Measurements from ENCODE around the gene RNF224. TPM values are rescaled to one million over a fixed set of nuclear protein-coding genes. Genes with fewer than 3 reads are reported as not detected.

RNF224 gene
- total and polyA plus RNA-seq, 10 of the 15 experiments (the other 5 are each of a cell fraction or from before 2014, with no cell fraction given), result not detected

DNA sequence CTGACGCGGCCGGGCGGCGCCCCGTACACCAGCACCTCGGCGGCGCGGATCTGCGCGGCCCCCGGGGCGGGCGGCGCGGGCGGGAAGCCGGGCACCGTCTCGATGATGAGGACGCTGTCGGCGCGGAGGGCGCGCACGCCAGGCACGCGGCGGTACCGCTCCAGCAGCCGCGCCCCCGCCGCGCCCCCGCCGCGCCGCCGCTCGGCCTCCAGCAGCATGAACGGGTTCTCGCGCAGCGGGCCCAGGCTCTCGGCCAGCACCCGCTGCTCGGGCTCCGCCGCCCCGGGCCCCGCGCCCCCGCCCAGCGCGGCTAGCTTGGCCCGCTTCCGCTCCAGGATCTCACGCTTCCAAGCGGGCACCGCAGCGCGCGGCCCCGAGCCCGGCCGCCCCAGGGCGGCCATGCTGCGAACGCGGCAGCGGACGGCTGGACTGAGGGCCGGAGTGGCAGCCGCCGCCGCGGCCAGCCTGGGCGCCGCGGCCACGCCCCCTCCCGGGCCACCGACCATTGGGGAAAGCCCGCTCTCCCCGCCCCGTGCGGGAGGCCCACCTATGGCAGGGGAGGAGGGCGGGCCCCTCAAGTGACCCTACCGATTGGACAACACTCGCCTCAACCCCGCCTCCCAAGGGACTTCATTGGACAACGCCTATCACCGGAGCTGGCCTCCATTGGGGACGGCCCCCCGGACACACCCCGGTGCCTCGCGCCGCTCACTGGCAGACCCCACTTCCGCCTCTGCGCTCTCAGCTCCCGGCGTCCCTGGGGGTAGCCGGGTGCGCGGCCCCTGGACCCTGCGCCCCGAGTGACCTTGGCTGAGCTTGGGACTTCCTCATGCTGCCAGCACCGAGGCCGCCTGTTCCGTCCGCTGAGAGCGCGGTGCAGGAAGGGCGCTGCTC, 26.7 kb upstream of the RNF224 start, which contains the start of gene TPRN (continued):
- TF ChIP-seq, protein P1, sequence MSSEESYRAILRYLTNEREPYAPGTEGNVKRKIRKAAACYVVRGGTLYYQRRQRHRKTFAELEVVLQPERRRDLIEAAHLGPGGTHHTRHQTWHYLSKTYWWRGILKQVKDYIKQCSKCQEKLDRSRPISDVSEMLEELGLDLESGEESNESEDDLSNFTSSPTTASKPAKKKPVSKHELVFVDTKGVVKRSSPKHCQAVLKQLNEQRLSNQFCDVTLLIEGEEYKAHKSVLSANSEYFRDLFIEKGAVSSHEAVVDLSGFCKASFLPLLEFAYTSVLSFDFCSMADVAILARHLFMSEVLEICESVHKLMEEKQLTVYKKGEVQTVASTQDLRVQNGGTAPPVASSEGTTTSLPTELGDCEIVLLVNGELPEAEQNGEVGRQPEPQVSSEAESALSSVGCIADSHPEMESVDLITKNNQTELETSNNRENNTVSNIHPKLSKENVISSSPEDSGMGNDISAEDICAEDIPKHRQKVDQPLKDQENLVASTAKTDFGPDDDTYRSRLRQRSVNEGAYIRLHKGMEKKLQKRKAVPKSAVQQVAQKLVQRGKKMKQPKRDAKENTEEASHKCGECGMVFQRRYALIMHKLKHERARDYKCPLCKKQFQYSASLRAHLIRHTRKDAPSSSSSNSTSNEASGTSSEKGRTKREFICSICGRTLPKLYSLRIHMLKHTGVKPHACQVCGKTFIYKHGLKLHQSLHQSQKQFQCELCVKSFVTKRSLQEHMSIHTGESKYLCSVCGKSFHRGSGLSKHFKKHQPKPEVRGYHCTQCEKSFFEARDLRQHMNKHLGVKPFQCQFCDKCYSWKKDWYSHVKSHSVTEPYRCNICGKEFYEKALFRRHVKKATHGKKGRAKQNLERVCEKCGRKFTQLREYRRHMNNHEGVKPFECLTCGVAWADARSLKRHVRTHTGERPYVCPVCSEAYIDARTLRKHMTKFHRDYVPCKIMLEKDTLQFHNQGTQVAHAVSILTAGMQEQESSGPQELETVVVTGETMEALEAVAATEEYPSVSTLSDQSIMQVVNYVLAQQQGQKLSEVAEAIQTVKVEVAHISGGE (CRISPR knock-in tag; IDR thresholded peaks at IDR 0.05), result no peak
- peak; percentile 44; the same call in 1 of the 2 replicates for TF ChIP-seq RAD51 (IDR thresholded peaks at IDR 0.05)
- TF ChIP-seq KAT2A (conservative IDR thresholded peaks at IDR 0.05; ENCODE audit: control insufficient read depth, low read depth, low read length), result no peak
- TF ChIP-seq CREM (IDR thresholded peaks at IDR 0.05; ENCODE audit: low read depth), result peak; percentile 40; the same call in 1 of the 2 replicates
- TF ChIP-seq NBN (IDR thresholded peaks at IDR 0.05), result no peak
- TF ChIP-seq NFYB (IDR thresholded peaks at IDR 0.05; ENCODE audit: insufficient read depth, low read depth, low read length), result peak; percentile 98
- TF ChIP-seq, protein P2, sequence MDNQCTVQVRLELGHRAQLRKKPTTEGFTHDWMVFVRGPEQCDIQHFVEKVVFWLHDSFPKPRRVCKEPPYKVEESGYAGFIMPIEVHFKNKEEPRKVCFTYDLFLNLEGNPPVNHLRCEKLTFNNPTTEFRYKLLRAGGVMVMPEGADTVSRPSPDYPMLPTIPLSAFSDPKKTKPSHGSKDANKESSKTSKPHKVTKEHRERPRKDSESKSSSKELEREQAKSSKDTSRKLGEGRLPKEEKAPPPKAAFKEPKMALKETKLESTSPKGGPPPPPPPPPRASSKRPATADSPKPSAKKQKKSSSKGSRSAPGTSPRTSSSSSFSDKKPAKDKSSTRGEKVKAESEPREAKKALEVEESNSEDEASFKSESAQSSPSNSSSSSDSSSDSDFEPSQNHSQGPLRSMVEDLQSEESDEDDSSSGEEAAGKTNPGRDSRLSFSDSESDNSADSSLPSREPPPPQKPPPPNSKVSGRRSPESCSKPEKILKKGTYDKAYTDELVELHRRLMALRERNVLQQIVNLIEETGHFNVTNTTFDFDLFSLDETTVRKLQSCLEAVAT (IDR thresholded peaks at IDR 0.05), result no peak
- no peak for TF ChIP-seq HDAC6 (IDR thresholded peaks at IDR 0.05; ENCODE audit: unreplicated experiment)
- TF ChIP-seq POLR2AphosphoS2 (IDR thresholded peaks at IDR 0.05; ENCODE audit: low read depth, low read length), result peak; percentile 87
- TF ChIP-seq RB1 (IDR thresholded peaks at IDR 0.05; ENCODE audit: borderline replicate concordance), result no peak
- TF ChIP-seq POLR2A (IDR thresholded peaks at IDR 0.05; ENCODE audit: low read depth, low read length), result peak; percentile 95
- TF ChIP-seq E4F1 (IDR thresholded peaks at IDR 0.05; ENCODE audit: borderline replicate concordance, partially characterized antibody), result peak; percentile 82
- no peak for TF ChIP-seq RBBP5 (conservative IDR thresholded peaks at IDR 0.05)
- TF ChIP-seq E2F8 (IDR thresholded peaks at IDR 0.05; ENCODE audit: low read depth, partially characterized antibody), result no peak
- peak; percentile 19 to 69; a peak in 2 of 4 replicates for TF ChIP-seq BHLHE40 (IDR thresholded peaks at IDR 0.05; ENCODE audit: borderline replicate concordance in 1 of 2, low read depth in 2 of 2, low read length in 1 of 2)
- TF ChIP-seq CBX5 (IDR thresholded peaks at IDR 0.05; ENCODE audit: low read depth), result no peak
- no peak for TF ChIP-seq SUZ12 (IDR thresholded peaks at IDR 0.05; ENCODE audit: unreplicated experiment)
- TF ChIP-seq HCFC1 (IDR thresholded peaks at IDR 0.05; ENCODE audit: low read length), result no peak
- peak; percentile 94 for TF ChIP-seq ESRRA (IDR thresholded peaks at IDR 0.05; ENCODE audit: low read length)
- TF ChIP-seq TARDBP (IDR thresholded peaks at IDR 0.05; ENCODE audit: borderline replicate concordance), result no peak

Measured in GM12878 (cell line).